Mesenchymal stem cell (in vitro differentiated cells and primary cell): ENCODE results near the gene CTSK.
A peak's percentile ranks its signal among the peaks of the same experiment; 100 is the strongest.

Experiments used
- DNase-seq: peaks from one replicate; pipeline ENCODE4 v3.0.0-alpha.2; 2013
- H2AFZ ChIP-seq: one replicate; pipeline ENCODE4 v1.6.1; 2013; ENCODE audit warnings: low read depth, mild to moderate bottlenecking, control low read depth, inconsistent platforms, low read length, moderate library complexity
- H2AK5ac ChIP-seq: 2 replicates; pipeline ENCODE4 v1.6.1; 2013; ENCODE audit warnings: low read length, moderate library complexity, mild to moderate bottlenecking, inconsistent platforms; ENCODE audit not compliant: severe bottlenecking
- H2BK120ac ChIP-seq: one replicate; pipeline ENCODE4 v1.6.1; 2013; ENCODE audit warnings: low read depth, mild to moderate bottlenecking, inconsistent platforms, low read length, moderate library complexity
- H2BK12ac ChIP-seq, 2 experiments: one replicate each; pipeline ENCODE4 v1.6.1; 2013; ENCODE audit warnings: inconsistent platforms in 2 of 2, low read length in 2 of 2, mild to moderate bottlenecking in 2 of 2, moderate library complexity in 2 of 2, control low read depth in 1 of 2
- H2BK15ac ChIP-seq: one replicate; pipeline ENCODE4 v1.6.1; 2013; ENCODE audit warnings: mild to moderate bottlenecking, low read depth, inconsistent platforms; ENCODE audit not compliant: poor library complexity, severe bottlenecking
- H2BK5ac ChIP-seq: 2 replicates; pipeline ENCODE4 v1.6.1; 2013; ENCODE audit warnings: low read depth, mild to moderate bottlenecking, low read length, control low read depth, inconsistent platforms; ENCODE audit not compliant: poor library complexity, severe bottlenecking
- H3K14ac ChIP-seq, 2 experiments: one replicate each; pipeline ENCODE4 v1.6.1; 2013; ENCODE audit warnings: inconsistent platforms in 2 of 2, low read length in 2 of 2, control low read depth in 1 of 2, mild to moderate bottlenecking in 1 of 2, moderate library complexity in 1 of 2
- H3K18ac ChIP-seq, 2 experiments: one replicate each; pipeline ENCODE4 v1.6.1; 2013; ENCODE audit warnings: inconsistent platforms in 2 of 2, low read length in 2 of 2, control low read depth in 1 of 2, low read depth in 1 of 2, mild to moderate bottlenecking in 1 of 2
- H3K23ac ChIP-seq, 2 experiments: one replicate each; pipeline ENCODE4 v1.6.1; 2013; ENCODE audit warnings: inconsistent platforms in 2 of 2, low read length in 2 of 2, mild to moderate bottlenecking in 2 of 2, moderate library complexity in 2 of 2, control low read depth in 1 of 2
- H3K27ac ChIP-seq: 2 replicates; pipeline ENCODE4 v1.5.1; 2013; ENCODE audit warnings: mild to moderate bottlenecking, moderate library complexity, low read length, control low read depth, inconsistent platforms; ENCODE audit not compliant: poor library complexity, severe bottlenecking
- H3K27me3 ChIP-seq, 2 experiments: 2 replicates each; pipeline versions ENCODE4 v1.6.1 to v1.7.0; 2013; ENCODE audit warnings: low read length in 2 of 2, mild to moderate bottlenecking in 2 of 2, moderate library complexity in 2 of 2, control low read depth in 1 of 2, inconsistent platforms in 1 of 2; ENCODE audit not compliant: control insufficient read depth in 1 of 2, insufficient read depth in 1 of 2
- H3K36me3 ChIP-seq, 2 experiments: 2 replicates each; pipeline versions ENCODE4 v1.6.1 to v1.7.0; 2013; ENCODE audit warnings: low read length in 2 of 2, control low read depth in 1 of 2, inconsistent platforms in 1 of 2, low read depth in 1 of 2, mild to moderate bottlenecking in 1 of 2; ENCODE audit not compliant: insufficient read depth in 2 of 2, control insufficient read depth in 1 of 2
- H3K4ac ChIP-seq, 2 experiments: one replicate each; pipeline ENCODE4 v1.6.1; 2013; ENCODE audit warnings: inconsistent platforms in 2 of 2, low read length in 2 of 2, mild to moderate bottlenecking in 2 of 2, moderate library complexity in 2 of 2, control low read depth in 1 of 2, low read depth in 1 of 2
- H3K4me1 ChIP-seq: 2 replicates; pipeline ENCODE4 v1.6.1; 2013; ENCODE audit warnings: low read depth, low read length, control low read depth; ENCODE audit not compliant: control insufficient read depth, insufficient read depth
- H3K4me2 ChIP-seq: 2 replicates; pipeline ENCODE4 v1.6.1; 2013; ENCODE audit warnings: low read length, mild to moderate bottlenecking, inconsistent platforms; ENCODE audit not compliant: poor library complexity, severe bottlenecking
- H3K4me3 ChIP-seq, 2 experiments: 2 replicates each; pipeline versions ENCODE4 v1.5.1 to v1.7.0; 2013; ENCODE audit warnings: low read length in 2 of 2, mild to moderate bottlenecking in 2 of 2, control low read depth in 1 of 2, low read depth in 1 of 2; ENCODE audit not compliant: insufficient read depth in 1 of 2
- H3K79me1 ChIP-seq: replicated peaks from 2 replicates; pipeline ENCODE4 v1.6.1; 2013; ENCODE audit warnings: mild to moderate bottlenecking, control low read depth, low read length, inconsistent platforms; ENCODE audit not compliant: poor library complexity, severe bottlenecking
- H3K9ac ChIP-seq: 2 replicates; pipeline ENCODE4 v1.7.0; 2013; ENCODE audit warnings: mild to moderate bottlenecking, low read length, moderate library complexity
- H3K9me3 ChIP-seq: 2 replicates; pipeline ENCODE4 v1.7.0; 2013; ENCODE audit warnings: mild to moderate bottlenecking, low read length; ENCODE audit not compliant: control insufficient read depth
- H4K8ac ChIP-seq: one replicate; pipeline ENCODE4 v1.6.1; 2013; ENCODE audit warnings: inconsistent platforms, mild to moderate bottlenecking, low read length, moderate library complexity
- H4K91ac ChIP-seq: one replicate; pipeline ENCODE4 v1.6.1; 2013; ENCODE audit warnings: mild to moderate bottlenecking, low read length, inconsistent platforms
- WGBS: methylation state at CpG from one replicate; pipeline ENCODE4 v1.1.7; 2013; ENCODE audit warnings: mixed read lengths; 5-methylcytosine and 5-hydroxymethylcytosine counted together

The CTSK gene

GRCh38 chr1:150807249-150808023, 624 bp downstream of the CTSK start:
- H4K8ac ChIP-seq: no peak overlapping the region
- H3K79me1 ChIP-seq: peaks cover 1% of the 10 kb centered on the region
- H3K9ac ChIP-seq: peak overlapping the region; percentile 95
- no peak overlapping the region for H2BK15ac ChIP-seq
- no peak overlapping the region for H3K23ac ChIP-seq
- 76% methylated on average over 4 of the region's 7 CpGs for WGBS
- no peaks in the 10 kb centered on the region for H3K9me3 ChIP-seq
- H3K36me3 ChIP-seq: peaks cover 10 to 63% of the 10 kb centered on the region in 2 experiments
- H3K4me2 ChIP-seq: peak overlapping the region; percentile 39
- no peaks in the 10 kb centered on the region for H3K27me3 ChIP-seq
- peaks cover 1% of the 10 kb centered on the region for H3K4me1 ChIP-seq
- H2BK5ac ChIP-seq: no peak overlapping the region
- DNase-seq: no peak
- no peak overlapping the region for H3K14ac ChIP-seq
- no peak overlapping the region for H3K4ac ChIP-seq
- H4K91ac ChIP-seq: no peak overlapping the region
- no peak overlapping the region for H2BK120ac ChIP-seq
- H2AK5ac ChIP-seq: no peak overlapping the region
- H2AFZ ChIP-seq: no peak overlapping the region
- no peak overlapping the region for H3K27ac ChIP-seq
- no peak overlapping the region for H2BK12ac ChIP-seq
- no peak overlapping the region for H3K18ac ChIP-seq
- peak overlapping the region in 1 of 2 experiments; percentile 81 for H3K4me3 ChIP-seq

GRCh38 chr1:150805899-150806298, 2.2 kb downstream of the CTSK start:
- Histone ChIP-seq H3K9ac (peak overlapping the region; percentile 95), H3K18ac (no peak overlapping the region), H2BK12ac (no peak overlapping the region), H3K9me3 (no peaks in the 10 kb centered on the region), H2BK120ac (no peak overlapping the region), H3K14ac (no peak overlapping the region), H3K4me1 (peaks cover 1% of the 10 kb centered on the region), H3K4me3 (peak overlapping the region in 1 of 2 experiments; percentile 81), H2BK15ac (no peak overlapping the region), H3K36me3 (peaks cover 7 to 59% of the 10 kb centered on the region in 2 experiments), H2AK5ac (no peak overlapping the region), H3K79me1 (no peaks in the 10 kb centered on the region), H4K91ac (no peak overlapping the region), H3K4me2 (no peak overlapping the region), H3K4ac (no peak overlapping the region), H2AFZ (no peak overlapping the region), H4K8ac (no peak overlapping the region), H3K27ac (no peak overlapping the region), H2BK5ac (no peak overlapping the region), H3K27me3 (no peaks in the 10 kb centered on the region), H3K23ac (no peak overlapping the region)
- no peak for DNase-seq
- WGBS: 80% methylated on average over 2 of the region's 4 CpGs

- Histone ChIP-seq H3K27me3 (no peaks in the 10 kb centered on the region), H3K18ac (no peak overlapping the region), H3K23ac (no peak overlapping the region), H2BK12ac (no peak overlapping the region), H2BK120ac (no peak overlapping the region), H3K36me3 (peaks cover 7 to 64% of the 10 kb centered on the region in 2 experiments), H3K14ac (no peak overlapping the region), H3K4me2 (no peak overlapping the region), H4K8ac (no peak overlapping the region), H2AFZ (no peak overlapping the region), H2AK5ac (no peak overlapping the region), H2BK5ac (no peak overlapping the region), H3K4me3 (peak overlapping the region in 1 of 2 experiments; percentile 25), H3K4ac (no peak overlapping the region), H3K79me1 (no peaks in the 10 kb centered on the region), H3K9me3 (no peaks in the 10 kb centered on the region), H2BK15ac (no peak overlapping the region), H4K91ac (no peak overlapping the region), H3K27ac (no peak overlapping the region), H3K4me1 (peaks cover under 1% of the 10 kb centered on the region), H3K9ac (peak overlapping the region; percentile 66)
- no peak for DNase-seq
- WGBS: 78% methylated on average over 3 of the region's 3 CpGs
Observed at GRCh38 chr1:150804671-150805070, 3.4 kb downstream of the CTSK start.

- H3K4me2 ChIP-seq: no peak overlapping the region
- no peak overlapping the region for H2AK5ac ChIP-seq
- H3K4ac ChIP-seq: no peak overlapping the region
- H4K91ac ChIP-seq: no peak overlapping the region
- no peaks in the 10 kb centered on the region for H3K79me1 ChIP-seq
- no peak overlapping the region for H3K27ac ChIP-seq
- no peak overlapping the region for H3K14ac ChIP-seq
- no peak overlapping the region for H2BK15ac ChIP-seq
- DNase-seq: no peak
- no peak overlapping the region for H2AFZ ChIP-seq
- no peak overlapping the region for H4K8ac ChIP-seq
- no peaks in the 10 kb centered on the region for H3K27me3 ChIP-seq
- no peak overlapping the region for H3K4me3 ChIP-seq
- H3K4me1 ChIP-seq: no peaks in the 10 kb centered on the region
- H3K9me3 ChIP-seq: no peaks in the 10 kb centered on the region
- H2BK120ac ChIP-seq: no peak overlapping the region
- H3K23ac ChIP-seq: no peak overlapping the region
- no peak overlapping the region for H2BK12ac ChIP-seq
- no peak overlapping the region for H2BK5ac ChIP-seq
- H3K9ac ChIP-seq: peak overlapping the region; percentile 16
- H3K18ac ChIP-seq: no peak overlapping the region
- peaks cover 25 to 87% of the 10 kb centered on the region in 2 experiments for H3K36me3 ChIP-seq
- WGBS: 92% methylated on average over 4 of the region's 5 CpGs
Observed at GRCh38 chr1:150799089-150799488, 9.0 kb downstream of the CTSK start.
